K562 (cell line): ENCODE data around the gene CCDC136. TPM values are rescaled to one million over a fixed set of nuclear protein-coding genes. Genes with fewer than 3 reads are reported as not detected.

Experiments
- BCOR ChIP-seq: fragments of 450-650 bp; IDR thresholded peaks from 2 replicates; pipeline ENCODE4 v1.6.1; 2016
- FOXP1 ChIP-seq: sonication (generic); formaldehyde crosslinking; IDR thresholded peaks from 2 replicates; pipeline ENCODE4 v1.8.0; 2022; ENCODE audit warnings: mild to moderate bottlenecking, missing genetic modification reagents
- KLF6 ChIP-seq: fragments of 250-450 bp; sonication (Bioruptor Pico); IDR thresholded peaks from 2 replicates; pipeline ENCODE4 v1.4.0; 2020; ENCODE audit warnings: mild to moderate bottlenecking, moderate library complexity, borderline replicate concordance
- NCOA1 ChIP-seq: fragments of 450-650 bp; IDR thresholded peaks from 2 replicates; pipeline ENCODE4 v1.6.1; 2016; ENCODE audit warnings: low read depth
- PYGO2 ChIP-seq: fragments of 450-650 bp; IDR thresholded peaks from 2 replicates; pipeline ENCODE4 v1.6.1; 2016; ENCODE audit warnings: mild to moderate bottlenecking, missing genetic modification characterization, moderate library complexity, missing compliant biosample characterization
- RBM39 ChIP-seq: fragments of 200-400 bp; formaldehyde crosslinking; optimal IDR thresholded peaks from 2 replicates; pipeline ENCODE3; 2018; ENCODE audit warnings: low read depth, low read length
- SP2 ChIP-seq: IDR thresholded peaks from 2 replicates; pipeline ENCODE4 v1.6.1; 2011; ENCODE audit warnings: mild to moderate bottlenecking, low read depth, low read length, moderate library complexity; ENCODE audit not compliant: poor library complexity, severe bottlenecking; ENCODE audit errors: extremely low read depth
- ZNF174 ChIP-seq: fragments of 250-450 bp; sonication (Bioruptor Pico); IDR thresholded peaks from 2 replicates; pipeline ENCODE4 v1.4.0; 2020; ENCODE audit warnings: mild to moderate bottlenecking
- polyA plus RNA-seq, 8 experiments: library from polyadenylated mRNA; depleted of rRNA in 4 of 8; stranded (reverse) in 5 of 8; unstranded in 3 of 8; fragments of >200 nt; fragmentation: Nextera tagmentation in 2 of 8; fragmentation: Illumina TruSeq in 1 of 8; extraction: Ambion mirVana in 2 of 8; extraction: Trizol in 1 of 8; gene quantifications; 2 replicates each; pipeline versions ENCODE4 v1.2.1 to v1.2.3, GENCODE V29; 2011 to 2014; ENCODE audit warnings: inconsistent platforms in 1 of 8, missing spikeins in 1 of 8
- total RNA-seq, 7 experiments: library from RNA; depleted of rRNA in 6 of 7; stranded (reverse); fragments of >200 nt in 6 of 7; fragmentation: Illumina TruSeq in 2 of 7; extraction: Trizol in 2 of 7; gene quantifications; 2 replicates each; pipeline versions ENCODE4 v1.2.1 to v1.2.3, GENCODE V29; 2011 to 2021; ENCODE audit warnings: low replicate concordance in 1 of 7
- TF ChIP-seq, protein P1 (sequence below): fragments of 450-650 bp; IDR thresholded peaks from 2 replicates; pipeline ENCODE4 v1.7.1; 2018; ENCODE audit warnings: mild to moderate bottlenecking, low read depth; ENCODE audit not compliant: partially characterized antibody
- TF ChIP-seq, protein P2 (sequence below): fragments of 450-650 bp; IDR thresholded peaks from 2 replicates; pipeline ENCODE4 v1.6.1; 2016; ENCODE audit warnings: mild to moderate bottlenecking
- TF ChIP-seq, protein P3 (sequence below): fragments of 250-450 bp; sonication (Bioruptor Pico); IDR thresholded peaks from 2 replicates; pipeline ENCODE4 v1.5.0; 2021; ENCODE audit warnings: mild to moderate bottlenecking, borderline replicate concordance
- TF ChIP-seq, protein P4 (sequence below): fragments of 250-450 bp; sonication (Bioruptor Pico); IDR thresholded peaks from 2 replicates; pipeline ENCODE4 v1.5.0; 2020; ENCODE audit warnings: mild to moderate bottlenecking, borderline replicate concordance
- TF ChIP-seq, protein P5 (sequence below): fragments of 250-450 bp; sonication (Bioruptor Pico); IDR thresholded peaks from 2 replicates; pipeline ENCODE4 v1.4.0; 2020; ENCODE audit warnings: mild to moderate bottlenecking, moderate library complexity

Gene CCDC136
- total and polyA plus RNA-seq, 9 of the 15 experiments (the other 6 are each of a cell fraction or from before 2014, with no cell fraction given): 2.4 to 40.8 (median 26.5) TPM

DNA sequence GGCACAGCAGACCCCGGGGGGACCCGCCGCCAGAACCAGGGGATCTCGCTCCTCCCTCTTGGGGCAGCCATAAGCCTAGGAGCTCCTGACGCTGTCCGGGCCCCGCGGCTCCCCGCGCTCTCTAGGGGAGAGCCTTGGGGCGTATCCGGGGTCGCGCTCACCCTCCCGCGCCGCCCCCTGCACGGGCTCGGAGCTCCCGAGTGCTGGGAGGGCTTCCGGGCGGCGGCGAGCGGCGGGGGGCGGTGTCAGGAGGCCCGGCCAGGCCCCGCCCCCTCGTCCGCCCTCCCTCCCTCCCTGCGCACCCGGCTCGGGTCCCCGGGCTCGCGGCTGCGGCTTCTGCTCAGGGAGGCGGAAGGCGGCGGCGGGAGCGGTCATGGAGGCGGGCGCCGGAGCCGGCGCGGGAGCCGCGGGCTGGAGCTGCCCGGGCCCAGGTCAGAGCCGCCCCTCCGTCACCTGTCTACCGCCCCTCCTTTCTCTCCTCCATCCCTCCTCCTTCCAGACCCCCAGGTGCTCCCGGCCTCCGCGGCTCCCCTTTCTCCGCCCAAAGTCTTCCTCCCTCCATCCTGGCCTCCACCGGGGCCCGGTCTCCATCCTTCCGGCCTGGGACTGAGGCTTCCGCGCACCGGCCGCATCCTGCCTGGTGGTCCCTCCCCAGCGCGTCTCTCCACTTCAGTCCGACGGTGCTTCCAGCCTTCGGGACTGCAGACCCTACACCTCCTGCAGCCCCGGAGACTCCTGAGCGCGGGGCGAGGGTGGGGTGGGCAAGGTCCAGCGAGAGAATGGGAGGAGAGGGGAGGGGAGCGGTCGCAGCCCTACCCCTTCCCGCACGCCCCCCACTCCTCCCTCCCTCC is at the start of gene CCDC136 (continued):
- TF ChIP-seq, protein P1, sequence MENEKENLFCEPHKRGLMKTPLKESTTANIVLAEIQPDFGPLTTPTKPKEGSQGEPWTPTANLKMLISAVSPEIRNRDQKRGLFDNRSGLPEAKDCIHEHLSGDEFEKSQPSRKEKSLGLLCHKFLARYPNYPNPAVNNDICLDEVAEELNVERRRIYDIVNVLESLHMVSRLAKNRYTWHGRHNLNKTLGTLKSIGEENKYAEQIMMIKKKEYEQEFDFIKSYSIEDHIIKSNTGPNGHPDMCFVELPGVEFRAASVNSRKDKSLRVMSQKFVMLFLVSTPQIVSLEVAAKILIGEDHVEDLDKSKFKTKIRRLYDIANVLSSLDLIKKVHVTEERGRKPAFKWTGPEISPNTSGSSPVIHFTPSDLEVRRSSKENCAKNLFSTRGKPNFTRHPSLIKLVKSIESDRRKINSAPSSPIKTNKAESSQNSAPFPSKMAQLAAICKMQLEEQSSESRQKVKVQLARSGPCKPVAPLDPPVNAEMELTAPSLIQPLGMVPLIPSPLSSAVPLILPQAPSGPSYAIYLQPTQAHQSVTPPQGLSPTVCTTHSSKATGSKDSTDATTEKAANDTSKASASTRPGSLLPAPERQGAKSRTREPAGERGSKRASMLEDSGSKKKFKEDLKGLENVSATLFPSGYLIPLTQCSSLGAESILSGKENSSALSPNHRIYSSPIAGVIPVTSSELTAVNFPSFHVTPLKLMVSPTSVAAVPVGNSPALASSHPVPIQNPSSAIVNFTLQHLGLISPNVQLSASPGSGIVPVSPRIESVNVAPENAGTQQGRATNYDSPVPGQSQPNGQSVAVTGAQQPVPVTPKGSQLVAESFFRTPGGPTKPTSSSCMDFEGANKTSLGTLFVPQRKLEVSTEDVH: no peak
- TF ChIP-seq, protein P2, sequence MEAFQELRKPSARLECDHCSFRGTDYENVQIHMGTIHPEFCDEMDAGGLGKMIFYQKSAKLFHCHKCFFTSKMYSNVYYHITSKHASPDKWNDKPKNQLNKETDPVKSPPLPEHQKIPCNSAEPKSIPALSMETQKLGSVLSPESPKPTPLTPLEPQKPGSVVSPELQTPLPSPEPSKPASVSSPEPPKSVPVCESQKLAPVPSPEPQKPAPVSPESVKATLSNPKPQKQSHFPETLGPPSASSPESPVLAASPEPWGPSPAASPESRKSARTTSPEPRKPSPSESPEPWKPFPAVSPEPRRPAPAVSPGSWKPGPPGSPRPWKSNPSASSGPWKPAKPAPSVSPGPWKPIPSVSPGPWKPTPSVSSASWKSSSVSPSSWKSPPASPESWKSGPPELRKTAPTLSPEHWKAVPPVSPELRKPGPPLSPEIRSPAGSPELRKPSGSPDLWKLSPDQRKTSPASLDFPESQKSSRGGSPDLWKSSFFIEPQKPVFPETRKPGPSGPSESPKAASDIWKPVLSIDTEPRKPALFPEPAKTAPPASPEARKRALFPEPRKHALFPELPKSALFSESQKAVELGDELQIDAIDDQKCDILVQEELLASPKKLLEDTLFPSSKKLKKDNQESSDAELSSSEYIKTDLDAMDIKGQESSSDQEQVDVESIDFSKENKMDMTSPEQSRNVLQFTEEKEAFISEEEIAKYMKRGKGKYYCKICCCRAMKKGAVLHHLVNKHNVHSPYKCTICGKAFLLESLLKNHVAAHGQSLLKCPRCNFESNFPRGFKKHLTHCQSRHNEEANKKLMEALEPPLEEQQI: no peak
- no peak for TF ChIP-seq SP2
- no peak for TF ChIP-seq BCOR
- no peak for TF ChIP-seq NCOA1
- TF ChIP-seq ZNF174 (CRISPR knock-in tag): no peak
- TF ChIP-seq, protein P3, sequence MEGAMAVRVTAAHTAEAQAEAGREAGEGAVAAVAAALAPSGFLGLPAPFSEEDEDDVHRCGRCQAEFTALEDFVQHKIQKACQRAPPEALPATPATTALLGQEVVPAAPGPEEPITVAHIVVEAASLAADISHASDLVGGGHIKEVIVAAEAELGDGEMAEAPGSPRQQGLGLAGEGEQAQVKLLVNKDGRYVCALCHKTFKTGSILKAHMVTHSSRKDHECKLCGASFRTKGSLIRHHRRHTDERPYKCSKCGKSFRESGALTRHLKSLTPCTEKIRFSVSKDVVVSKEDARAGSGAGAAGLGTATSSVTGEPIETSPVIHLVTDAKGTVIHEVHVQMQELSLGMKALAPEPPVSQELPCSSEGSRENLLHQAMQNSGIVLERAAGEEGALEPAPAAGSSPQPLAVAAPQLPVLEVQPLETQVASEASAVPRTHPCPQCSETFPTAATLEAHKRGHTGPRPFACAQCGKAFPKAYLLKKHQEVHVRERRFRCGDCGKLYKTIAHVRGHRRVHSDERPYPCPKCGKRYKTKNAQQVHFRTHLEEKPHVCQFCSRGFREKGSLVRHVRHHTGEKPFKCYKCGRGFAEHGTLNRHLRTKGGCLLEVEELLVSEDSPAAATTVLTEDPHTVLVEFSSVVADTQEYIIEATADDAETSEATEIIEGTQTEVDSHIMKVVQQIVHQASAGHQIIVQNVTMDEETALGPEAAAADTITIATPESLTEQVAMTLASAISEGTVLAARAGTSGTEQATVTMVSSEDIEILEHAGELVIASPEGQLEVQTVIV (CRISPR knock-in tag): no peak
- TF ChIP-seq, protein P4, sequence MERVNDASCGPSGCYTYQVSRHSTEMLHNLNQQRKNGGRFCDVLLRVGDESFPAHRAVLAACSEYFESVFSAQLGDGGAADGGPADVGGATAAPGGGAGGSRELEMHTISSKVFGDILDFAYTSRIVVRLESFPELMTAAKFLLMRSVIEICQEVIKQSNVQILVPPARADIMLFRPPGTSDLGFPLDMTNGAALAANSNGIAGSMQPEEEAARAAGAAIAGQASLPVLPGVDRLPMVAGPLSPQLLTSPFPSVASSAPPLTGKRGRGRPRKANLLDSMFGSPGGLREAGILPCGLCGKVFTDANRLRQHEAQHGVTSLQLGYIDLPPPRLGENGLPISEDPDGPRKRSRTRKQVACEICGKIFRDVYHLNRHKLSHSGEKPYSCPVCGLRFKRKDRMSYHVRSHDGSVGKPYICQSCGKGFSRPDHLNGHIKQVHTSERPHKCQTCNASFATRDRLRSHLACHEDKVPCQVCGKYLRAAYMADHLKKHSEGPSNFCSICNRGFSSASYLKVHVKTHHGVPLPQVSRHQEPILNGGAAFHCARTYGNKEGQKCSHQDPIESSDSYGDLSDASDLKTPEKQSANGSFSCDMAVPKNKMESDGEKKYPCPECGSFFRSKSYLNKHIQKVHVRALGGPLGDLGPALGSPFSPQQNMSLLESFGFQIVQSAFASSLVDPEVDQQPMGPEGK (CRISPR knock-in tag): no peak
- TF ChIP-seq, protein P5, sequence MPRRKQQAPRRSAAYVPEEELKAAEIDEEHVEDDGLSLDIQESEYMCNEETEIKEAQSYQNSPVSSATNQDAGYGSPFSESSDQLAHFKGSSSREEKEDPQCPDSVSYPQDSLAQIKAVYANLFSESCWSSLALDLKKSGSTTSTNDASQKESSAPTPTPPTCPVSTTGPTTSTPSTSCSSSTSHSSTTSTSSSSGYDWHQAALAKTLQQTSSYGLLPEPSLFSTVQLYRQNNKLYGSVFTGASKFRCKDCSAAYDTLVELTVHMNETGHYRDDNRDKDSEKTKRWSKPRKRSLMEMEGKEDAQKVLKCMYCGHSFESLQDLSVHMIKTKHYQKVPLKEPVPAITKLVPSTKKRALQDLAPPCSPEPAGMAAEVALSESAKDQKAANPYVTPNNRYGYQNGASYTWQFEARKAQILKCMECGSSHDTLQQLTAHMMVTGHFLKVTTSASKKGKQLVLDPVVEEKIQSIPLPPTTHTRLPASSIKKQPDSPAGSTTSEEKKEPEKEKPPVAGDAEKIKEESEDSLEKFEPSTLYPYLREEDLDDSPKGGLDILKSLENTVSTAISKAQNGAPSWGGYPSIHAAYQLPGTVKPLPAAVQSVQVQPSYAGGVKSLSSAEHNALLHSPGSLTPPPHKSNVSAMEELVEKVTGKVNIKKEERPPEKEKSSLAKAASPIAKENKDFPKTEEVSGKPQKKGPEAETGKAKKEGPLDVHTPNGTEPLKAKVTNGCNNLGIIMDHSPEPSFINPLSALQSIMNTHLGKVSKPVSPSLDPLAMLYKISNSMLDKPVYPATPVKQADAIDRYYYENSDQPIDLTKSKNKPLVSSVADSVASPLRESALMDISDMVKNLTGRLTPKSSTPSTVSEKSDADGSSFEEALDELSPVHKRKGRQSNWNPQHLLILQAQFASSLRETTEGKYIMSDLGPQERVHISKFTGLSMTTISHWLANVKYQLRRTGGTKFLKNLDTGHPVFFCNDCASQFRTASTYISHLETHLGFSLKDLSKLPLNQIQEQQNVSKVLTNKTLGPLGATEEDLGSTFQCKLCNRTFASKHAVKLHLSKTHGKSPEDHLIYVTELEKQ (CRISPR knock-in tag): no peak
- TF ChIP-seq FOXP1 (CRISPR knock-in tag): no peak
- no peak for TF ChIP-seq RBM39
- no peak for TF ChIP-seq PYGO2 (tag)
- no peak for TF ChIP-seq KLF6 (CRISPR knock-in tag)
